ENCODE measurements around the gene FAAP24. TPM values are rescaled to one million over a fixed set of nuclear protein-coding genes. Genes with fewer than 3 reads are reported as not detected.

The FAAP24 gene
- total RNA-seq, result 5.5 and 6.9 TPM in 2 replicates
- long read RNA-seq, partial matches to known transcripts, result 0 of 2 reads
- long read RNA-seq, other reads (novel, unspliced or antisense), result 0 of 2 reads

- H3K9me3 Mint-ChIP-seq, result no peaks in the 10 kb centered on the region
- peaks cover 11% of the 10 kb centered on the region for H3K36me3 Mint-ChIP-seq (ENCODE audit: low read depth)
Observed at GRCh38 chr19:32971715-32972540, at the start of gene FAAP24, which contains the start of gene CEP89. Gene FAAP24 (plus strand): TSS chr19:32972242. CDS start chr19:32973197, 955 bp downstream. Gene CEP89 (minus strand): TSS chr19:32971958. CDS start chr19:32971874, 84 bp downstream.

GRCh38 chr19:32924200-32924599 is 47.8 kb upstream of the FAAP24 start:
- no peaks in the 10 kb centered on the region for H3K27me3 Mint-ChIP-seq (ENCODE audit: low read depth)
- TF ChIP-seq CTCF (conservative IDR thresholded peaks at IDR 0.05), result no peak
- no peak for DNase-seq (ENCODE audit: low read depth, low spot score)
- H3K36me3 Mint-ChIP-seq (ENCODE audit: low read depth), result peaks cover 20% of the 10 kb centered on the region
- no peaks in the 10 kb centered on the region for H3K4me1 Mint-ChIP-seq
- no peak overlapping the region for H3K4me3 Mint-ChIP-seq
- peaks cover 2% of the 10 kb centered on the region for H3K9me3 Mint-ChIP-seq
- no peak overlapping the region for H3K27ac Mint-ChIP-seq (ENCODE audit: unreplicated experiment)

More at GRCh38 chr19:32971715-32972540, at the start of gene FAAP24, which contains the start of gene CEP89:
- DNase-seq (ENCODE audit: low read depth, low spot score), result peak; percentile 98
- TF ChIP-seq CTCF (conservative IDR thresholded peaks at IDR 0.05), result no peak
- Mint-ChIP-seq H3K4me3 (peak within 1 kb of the TSS; percentile 100), H3K27me3 (ENCODE audit: low read depth) (no peaks in the 10 kb centered on the region), H3K4me1 (peaks cover 23% of the 10 kb centered on the region), H3K27ac (ENCODE audit: unreplicated experiment) (peak within 1 kb of the TSS; percentile 95)

- no peak for TF ChIP-seq CTCF (conservative IDR thresholded peaks at IDR 0.05)
- H3K36me3 Mint-ChIP-seq (ENCODE audit: low read depth), result peaks cover 37% of the 10 kb centered on the region
- H3K27ac Mint-ChIP-seq (ENCODE audit: unreplicated experiment), result no peak overlapping the region
Observed at GRCh38 chr19:32928806-32929205, 43.2 kb upstream of the FAAP24 start.

GRCh38 chr19:32930567-32930966 is 41.5 kb upstream of the FAAP24 start:
- no peak overlapping the region for H3K4me3 Mint-ChIP-seq
- no peak for DNase-seq (ENCODE audit: low read depth, low spot score)
- H3K27ac Mint-ChIP-seq (ENCODE audit: unreplicated experiment), result no peak overlapping the region
- peaks cover 2% of the 10 kb centered on the region for H3K9me3 Mint-ChIP-seq
- peaks cover 40% of the 10 kb centered on the region for H3K36me3 Mint-ChIP-seq (ENCODE audit: low read depth)
- TF ChIP-seq CTCF (conservative IDR thresholded peaks at IDR 0.05), result no peak
- no peaks in the 10 kb centered on the region for H3K27me3 Mint-ChIP-seq (ENCODE audit: low read depth)
- H3K4me1 Mint-ChIP-seq, result no peaks in the 10 kb centered on the region

More at GRCh38 chr19:32928806-32929205, 43.2 kb upstream of the FAAP24 start:
- H3K4me3 Mint-ChIP-seq, result no peak overlapping the region
- H3K4me1 Mint-ChIP-seq, result no peaks in the 10 kb centered on the region
- no peak for DNase-seq (ENCODE audit: low read depth, low spot score)
- H3K9me3 Mint-ChIP-seq, result peaks cover 2% of the 10 kb centered on the region
- H3K27me3 Mint-ChIP-seq (ENCODE audit: low read depth), result no peaks in the 10 kb centered on the region

- no peaks in the 10 kb centered on the region for H3K9me3 Mint-ChIP-seq
- peaks cover 33% of the 10 kb centered on the region for H3K36me3 Mint-ChIP-seq (ENCODE audit: low read depth)
- DNase-seq (ENCODE audit: low read depth, low spot score), result no peak
- no peak for TF ChIP-seq CTCF (conservative IDR thresholded peaks at IDR 0.05)
- H3K27me3 Mint-ChIP-seq (ENCODE audit: low read depth), result no peaks in the 10 kb centered on the region
- H3K4me3 Mint-ChIP-seq, result no peak overlapping the region
- H3K4me1 Mint-ChIP-seq, result no peaks in the 10 kb centered on the region
- no peak overlapping the region for H3K27ac Mint-ChIP-seq (ENCODE audit: unreplicated experiment)
Observed at GRCh38 chr19:32933571-32933970, 38.5 kb upstream of the FAAP24 start.
